HepG2 (cell line): ENCODE measurements around the gene CHRNB1. TPM values are rescaled to one million over a fixed set of nuclear protein-coding genes. Genes with fewer than 3 reads are reported as not detected.

Experiments used
- EP300 ChIP-seq, 3 experiments: sonication (generic) in 1 of 3; formaldehyde crosslinking in 1 of 3; IDR thresholded peaks; 2 replicates each; pipeline versions ENCODE4 v1.5.1 to v1.6.1; 2011 to 2020; ENCODE audit warnings: low read depth in 2 of 3, low read length in 2 of 3, borderline replicate concordance in 1 of 3, improper control_type of control experiment in 1 of 3, mild to moderate bottlenecking in 1 of 3, missing genetic modification reagents in 1 of 3, moderate library complexity in 1 of 3
- FOXA1 ChIP-seq, 2 experiments: fragments of 450-650 bp in 1 of 2; sonication (generic) in 1 of 2; formaldehyde crosslinking in 1 of 2; IDR thresholded peaks; 2 replicates each; pipeline versions ENCODE4 v1.4.0 to v1.6.1; 2016 to 2020; ENCODE audit warnings: missing genetic modification reagents in 1 of 2
- HES4 ChIP-seq: sonication (generic); formaldehyde crosslinking; IDR thresholded peaks from 2 replicates; pipeline ENCODE4 v1.9.0; 2021; ENCODE audit warnings: mild to moderate bottlenecking, missing genetic modification reagents, borderline replicate concordance
- HIC2 ChIP-seq: sonication (generic); formaldehyde crosslinking; IDR thresholded peaks from 2 replicates; pipeline ENCODE4 v1.9.0; 2022; ENCODE audit warnings: low read depth, missing genetic modification reagents
- HNRNPLL ChIP-seq: fragments of 200-400 bp; formaldehyde crosslinking; IDR thresholded peaks from 2 replicates; pipeline ENCODE4 v1.6.1; 2017; ENCODE audit warnings: mild to moderate bottlenecking, low read depth, low read length; ENCODE audit not compliant: poor library complexity, severe bottlenecking
- KLF16 ChIP-seq, 2 experiments: sonication (generic) in 1 of 2; formaldehyde crosslinking in 1 of 2; IDR thresholded peaks; 2 replicates each; pipeline versions ENCODE4 v1.6.1 to v1.8.0; 2016 to 2023; ENCODE audit warnings: missing genetic modification reagents in 2 of 2, missing compliant biosample characterization in 1 of 2
- KLF9 ChIP-seq: IDR thresholded peaks from 2 replicates; pipeline ENCODE4 v1.6.1; 2016; ENCODE audit warnings: low read depth
- MAFF ChIP-seq: IDR thresholded peaks from 2 replicates; pipeline ENCODE4 v1.6.1; 2011; ENCODE audit warnings: low read depth, low read length, improper control_type of control experiment
- MBNL3 ChIP-seq: fragments of 250-450 bp; sonication (Bioruptor Pico); conservative IDR thresholded peaks from 2 replicates; pipeline ENCODE4 v1.8.0; 2022; ENCODE audit warnings: mild to moderate bottlenecking, inconsistent platforms
- PAXIP1 ChIP-seq: sonication (generic); formaldehyde crosslinking; conservative IDR thresholded peaks from 2 replicates; pipeline ENCODE4 v1.4.0; 2020; ENCODE audit warnings: mild to moderate bottlenecking, missing genetic modification reagents, moderate library complexity
- POGK ChIP-seq: sonication (generic); formaldehyde crosslinking; conservative IDR thresholded peaks from 2 replicates; pipeline ENCODE4 v1.8.0; 2022; ENCODE audit warnings: mild to moderate bottlenecking, moderate library complexity, missing genetic modification reagents
- RAD21 ChIP-seq: fragments of 450-650 bp; formaldehyde crosslinking; IDR thresholded peaks from 2 replicates; pipeline ENCODE4 v1.5.0; 2020; ENCODE audit warnings: mild to moderate bottlenecking
- ZNF275 ChIP-seq: sonication (generic); formaldehyde crosslinking; IDR thresholded peaks from 2 replicates; pipeline ENCODE4 v1.8.0; 2022; ENCODE audit warnings: missing genetic modification reagents, mild to moderate bottlenecking, inconsistent platforms, borderline replicate concordance
- ZNF652 ChIP-seq: IDR thresholded peaks from 2 replicates; pipeline ENCODE4 v1.6.1; 2016; ENCODE audit warnings: low read depth, borderline replicate concordance
- ZNF766 ChIP-seq: sonication (generic); formaldehyde crosslinking; IDR thresholded peaks from 2 replicates; pipeline ENCODE4 v1.5.0; 2020; ENCODE audit warnings: missing genetic modification reagents, borderline replicate concordance
- ZNF800 ChIP-seq: sonication (generic); formaldehyde crosslinking; IDR thresholded peaks from 2 replicates; pipeline ENCODE4 v1.4.0; 2020; ENCODE audit warnings: missing genetic modification reagents
- polyA plus RNA-seq, 8 experiments: library from polyadenylated mRNA; depleted of rRNA in 3 of 8; stranded (reverse) in 7 of 8; unstranded in 1 of 8; fragments of >200 nt; fragmentation: Illumina TruSeq in 4 of 8; extraction: Trizol in 4 of 8; gene quantifications; 2 replicates each; pipeline versions ENCODE4 v1.2.1 to v1.2.3, GENCODE V29; 2011 to 2016; ENCODE audit warnings: low read depth in 4 of 8, missing spikeins in 1 of 8, mixed read lengths in 1 of 8; ENCODE audit not compliant: insufficient read depth in 1 of 8
- total RNA-seq, 5 experiments: library from RNA; depleted of rRNA; stranded (reverse); fragments of >200 nt; fragmentation: Illumina TruSeq; extraction: Trizol; gene quantifications; 2 replicates each; pipeline ENCODE4 v1.2.3, GENCODE V29; 2016; ENCODE audit warnings: low read depth in 1 of 5

CHRNB1 gene
- total and polyA plus RNA-seq, 2 of the 13 experiments (the other 11 are each of a cell fraction or from before 2014, with no cell fraction given): 5.4 to 33.7 TPM

- no peak for TF ChIP-seq PAXIP1
- TF ChIP-seq ZNF800: peak; percentile 81
- no peak for TF ChIP-seq EP300 (IDR thresholded peaks at IDR 0.05; ENCODE audit: low read depth in 2 of 2, low read length in 2 of 2)
- TF ChIP-seq EP300 (CRISPR knock-in tag; IDR thresholded peaks at IDR 0.05; ENCODE audit: borderline replicate concordance): no peak
- TF ChIP-seq KLF16 (CRISPR knock-in tag; IDR thresholded peaks at IDR 0.05): no peak
- TF ChIP-seq POGK (CRISPR knock-in tag): peak; percentile 55; the same call in 1 of the 2 replicates
- peak; percentile 57; the same call in 1 of the 2 replicates for TF ChIP-seq HIC2
- no peak for TF ChIP-seq FOXA1 (IDR thresholded peaks at IDR 0.05)
- no peak for TF ChIP-seq FOXA1 (CRISPR knock-in tag; IDR thresholded peaks at IDR 0.05)
- TF ChIP-seq KLF9 (CRISPR knock-in tag): no peak
- TF ChIP-seq HES4: no peak
- peak; percentile 75 for TF ChIP-seq HNRNPLL
- TF ChIP-seq RAD21 (CRISPR knock-in tag): peak; percentile 96
- no peak for TF ChIP-seq ZNF766 (CRISPR knock-in tag)
- no peak for TF ChIP-seq MBNL3
- TF ChIP-seq ZNF652: no peak
- no peak for TF ChIP-seq MAFF
- TF ChIP-seq ZNF275 (CRISPR knock-in tag): no peak
Measured at GRCh38 chr17:7436556-7437368, 8.1 kb upstream of the CHRNB1 start (continued).
